ENCODE measurements around the gene TOP2B. TPM values are rescaled to one million over a fixed set of nuclear protein-coding genes. Genes with fewer than 3 reads are reported as not detected.
A peak's percentile ranks its signal among the peaks of the same experiment; 100 is the strongest.

Gene TOP2B
- total RNA-seq, 2 experiments from 2014 or later: 114 TPM

- POLR2A ChIA-PET: interaction anchor here (1.4 to 1.5 kb wide), 2 partner anchors 10 to 126 kb away, joined by 3 read pairs; no protein-coding TSS in a partner anchor
- H3K4me1 Mint-ChIP-seq: peaks cover 41% of the 10 kb centered on the region
- H3K4me3 Mint-ChIP-seq: peak overlapping the region; percentile 92
- H3K36me3 Mint-ChIP-seq (ENCODE audit: low read depth): peaks cover 18% of the 10 kb centered on the region
- CTCF ChIA-PET: interaction anchor here (0.9 to 1.2 kb wide), 2 partner anchors 14 to 194 kb away, joined by 3 read pairs; no protein-coding TSS in a partner anchor
- H3K27me3 Mint-ChIP-seq: no peaks in the 10 kb centered on the region
- H3K9me3 Mint-ChIP-seq: no peaks in the 10 kb centered on the region
- no peak for DNase-seq
- H3K27ac Mint-ChIP-seq: peak overlapping the region; percentile 90
These were observed 1.9 kb downstream of the TOP2B start for GRCh38 chr3:25662736-25663320.

- H3K9me3 Mint-ChIP-seq: no peaks in the 10 kb centered on the region
- no peak overlapping the region for H3K27ac Mint-ChIP-seq
- H3K27me3 Mint-ChIP-seq: no peaks in the 10 kb centered on the region
- peaks cover 47% of the 10 kb centered on the region for H3K4me1 Mint-ChIP-seq
- ChIA-PET POLR2A (interaction anchor here (1.1 kb wide), 1 partner anchor 121 kb away, joined by 3 read pairs; the partner anchor contains the start of gene NGLY1), CTCF (interaction anchor here (0.9 to 1.3 kb wide), 4 partner anchors 12 to 195 kb away, joined by 3 to 9 read pairs (median 6); no protein-coding TSS in a partner anchor)
- peaks cover 21% of the 10 kb centered on the region for H3K36me3 Mint-ChIP-seq (ENCODE audit: low read depth)
- H3K4me3 Mint-ChIP-seq: no peak overlapping the region
- no peak for DNase-seq
These were observed 2.8 kb downstream of the TOP2B start for GRCh38 chr3:25661694-25662437.

GRCh38 chr3:25658836-25659235, 5.9 kb downstream of the TOP2B start:
- H3K4me3 Mint-ChIP-seq: no peak overlapping the region
- ChIA-PET CTCF (interaction anchor here (1.0 to 2.0 kb wide), 2 partner anchors 11 to 131 kb away, joined by 3 to 5 read pairs; partner anchors contain the start of gene OXSM), POLR2A (interaction anchor here (1.2 kb wide), 1 partner anchor 125 kb away, joined by 3 read pairs; the partner anchor contains the start of gene NGLY1)
- no peaks in the 10 kb centered on the region for H3K9me3 Mint-ChIP-seq
- DNase-seq: no peak
- peaks cover 48% of the 10 kb centered on the region for H3K4me1 Mint-ChIP-seq
- no peak overlapping the region for H3K27ac Mint-ChIP-seq
- H3K36me3 Mint-ChIP-seq (ENCODE audit: low read depth): peaks cover 22% of the 10 kb centered on the region
- no peaks in the 10 kb centered on the region for H3K27me3 Mint-ChIP-seq

GRCh38 chr3:25657293-25657692, 7.4 kb downstream of the TOP2B start:
- Mint-ChIP-seq H3K36me3 (ENCODE audit: low read depth) (peaks cover 19% of the 10 kb centered on the region), H3K27ac (peak overlapping the region; percentile 24), H3K4me1 (peaks cover 47% of the 10 kb centered on the region), H3K27me3 (no peaks in the 10 kb centered on the region), H3K4me3 (no peak overlapping the region), H3K9me3 (no peaks in the 10 kb centered on the region)
- no peak for DNase-seq
- POLR2A ChIA-PET: no interaction called here
- CTCF ChIA-PET: interaction anchor here (1.4 kb wide), 1 partner anchor 9 kb away, joined by 5 read pairs; no protein-coding TSS in a partner anchor

- H3K27me3 Mint-ChIP-seq: no peaks in the 10 kb centered on the region
- H3K4me3 Mint-ChIP-seq: no peak overlapping the region
- CTCF ChIA-PET: no interaction called here
- H3K36me3 Mint-ChIP-seq (ENCODE audit: low read depth): peaks cover 22% of the 10 kb centered on the region
- H3K9me3 Mint-ChIP-seq: no peaks in the 10 kb centered on the region
- H3K4me1 Mint-ChIP-seq: peaks cover 42% of the 10 kb centered on the region
- no peak for DNase-seq
- POLR2A ChIA-PET: no interaction called here
- H3K27ac Mint-ChIP-seq: no peak overlapping the region
These were observed 9.0 kb downstream of the TOP2B start for GRCh38 chr3:25655659-25656058.

GRCh38 chr3:25654576-25654975, 10.1 kb downstream of the TOP2B start:
- no peaks in the 10 kb centered on the region for H3K9me3 Mint-ChIP-seq
- H3K27me3 Mint-ChIP-seq: no peaks in the 10 kb centered on the region
- ChIA-PET POLR2A (no interaction called here), CTCF (interaction anchor here (0.6 to 0.8 kb wide), 2 partner anchors 20 to 203 kb away, joined by 3 read pairs; no protein-coding TSS in a partner anchor)
- H3K4me3 Mint-ChIP-seq: no peak overlapping the region
- H3K4me1 Mint-ChIP-seq: peaks cover 39% of the 10 kb centered on the region
- H3K36me3 Mint-ChIP-seq (ENCODE audit: low read depth): peaks cover 23% of the 10 kb centered on the region
- DNase-seq: no peak
- H3K27ac Mint-ChIP-seq: no peak overlapping the region

GRCh38 chr3:25653322-25653721, 11.4 kb downstream of the TOP2B start:
- no peak for DNase-seq
- Mint-ChIP-seq H3K4me3 (no peak overlapping the region), H3K36me3 (ENCODE audit: low read depth) (peaks cover 31% of the 10 kb centered on the region), H3K27me3 (no peaks in the 10 kb centered on the region), H3K27ac (no peak overlapping the region), H3K4me1 (peaks cover 37% of the 10 kb centered on the region), H3K9me3 (peaks cover 6% of the 10 kb centered on the region)
- ChIA-PET CTCF (interaction anchor here (1.3 kb wide), 1 partner anchor 130 kb away, joined by 3 read pairs; the partner anchor contains the start of gene NGLY1), POLR2A (no interaction called here)

GRCh38 chr3:25652921-25653320, 11.8 kb downstream of the TOP2B start:
- H3K36me3 Mint-ChIP-seq (ENCODE audit: low read depth): peaks cover 35% of the 10 kb centered on the region
- peaks cover 41% of the 10 kb centered on the region for H3K4me1 Mint-ChIP-seq
- no peak for DNase-seq
- H3K9me3 Mint-ChIP-seq: peaks cover 6% of the 10 kb centered on the region
- H3K4me3 Mint-ChIP-seq: no peak overlapping the region
- ChIA-PET CTCF (interaction anchor here (1.3 kb wide), 1 partner anchor 130 kb away, joined by 3 read pairs; the partner anchor contains the start of gene NGLY1), POLR2A (no interaction called here)
- H3K27ac Mint-ChIP-seq: no peak overlapping the region
- no peaks in the 10 kb centered on the region for H3K27me3 Mint-ChIP-seq

- Mint-ChIP-seq H3K27ac (no peak overlapping the region), H3K4me1 (peaks cover 26% of the 10 kb centered on the region), H3K27me3 (no peaks in the 10 kb centered on the region), H3K9me3 (peaks cover 6% of the 10 kb centered on the region), H3K36me3 (ENCODE audit: low read depth) (peaks cover 30% of the 10 kb centered on the region), H3K4me3 (no peak overlapping the region)
- ChIA-PET POLR2A (interaction anchor here (0.8 to 1.6 kb wide), 2 partner anchors 134 to 141 kb away, joined by 3 to 4 read pairs; partner anchors contain the start of genes NGLY1 and OXSM), CTCF (interaction anchor here (0.6 to 5.3 kb wide), 24 partner anchors 8 to 1064 kb away, joined by 3 to 105 read pairs (median 4); partner anchors contain the start of genes NGLY1 and OXSM)
- DNase-seq: no peak
These were observed 15.5 kb downstream of the TOP2B start for GRCh38 chr3:25648925-25649830.

GRCh38 chr3:25648107-25648535, 16.6 kb downstream of the TOP2B start:
- DNase-seq: peak; percentile 79
- Mint-ChIP-seq H3K9me3 (peaks cover 6% of the 10 kb centered on the region), H3K36me3 (ENCODE audit: low read depth) (peaks cover 24% of the 10 kb centered on the region), H3K4me1 (peaks cover 21% of the 10 kb centered on the region), H3K27ac (no peak overlapping the region), H3K27me3 (no peaks in the 10 kb centered on the region), H3K4me3 (no peak overlapping the region)
- CTCF ChIA-PET: interaction anchor here (0.7 to 5.3 kb wide), 34 partner anchors 9 to 1065 kb away, joined by 3 to 105 read pairs (median 4); partner anchors contain the start of genes NGLY1 and OXSM
- POLR2A ChIA-PET: interaction anchor here (0.8 to 1.4 kb wide), 4 partner anchors 142 to 209 kb away, joined by 3 to 4 read pairs (median 4); partner anchors contain the start of gene OXSM

GRCh38 chr3:25635038-25635437, 29.7 kb downstream of the TOP2B start:
- H3K4me1 Mint-ChIP-seq: peaks cover 3% of the 10 kb centered on the region
- peaks cover 44% of the 10 kb centered on the region for H3K36me3 Mint-ChIP-seq (ENCODE audit: low read depth)
- DNase-seq: no peak
- no peak overlapping the region for H3K27ac Mint-ChIP-seq
- ChIA-PET POLR2A (no interaction called here), CTCF (interaction anchor here (1.0 kb wide), 1 partner anchor 19 kb away, joined by 3 read pairs; no protein-coding TSS in a partner anchor)
- H3K27me3 Mint-ChIP-seq: no peaks in the 10 kb centered on the region
- H3K4me3 Mint-ChIP-seq: no peak overlapping the region
- no peaks in the 10 kb centered on the region for H3K9me3 Mint-ChIP-seq

GRCh38 chr3:25633919-25634318, 30.8 kb downstream of the TOP2B start:
- CTCF ChIA-PET: interaction anchor here (1.0 kb wide), 3 partner anchors 15 to 40 kb away, joined by 3 read pairs; no protein-coding TSS in a partner anchor
- no peak for DNase-seq
- Mint-ChIP-seq H3K27ac (no peak overlapping the region), H3K9me3 (no peaks in the 10 kb centered on the region), H3K4me1 (peaks cover 3% of the 10 kb centered on the region), H3K4me3 (no peak overlapping the region), H3K36me3 (ENCODE audit: low read depth) (peaks cover 48% of the 10 kb centered on the region), H3K27me3 (no peaks in the 10 kb centered on the region)
- POLR2A ChIA-PET: no interaction called here

Data from activated CD4-positive, alpha-beta memory T cell treated with anti-CD3 and anti-CD28 coated beads, Interleukin-2, amount 10 ng/mL, durations not matched to agents 7 days and 5 days (primary cell).